Measurements from ENCODE around the gene USP5.

USP5 gene

GRCh38 chr12:6854036-6854435 is 2.1 kb downstream of the USP5 start:
- no peak for TF ChIP-seq CTCF (IDR thresholded peaks at IDR 0.05)

GRCh38 chr12:6855322-6855721 is 3.4 kb downstream of the USP5 start:
- TF ChIP-seq CTCF (IDR thresholded peaks at IDR 0.05) = no peak

- no peak for TF ChIP-seq CTCF (IDR thresholded peaks at IDR 0.05)
Observed at GRCh38 chr12:6858799-6859198, 6.8 kb downstream of the USP5 start.

GRCh38 chr12:6860116-6860515 is 8.2 kb downstream of the USP5 start:
- TF ChIP-seq CTCF (IDR thresholded peaks at IDR 0.05) = no peak

- TF ChIP-seq CTCF (IDR thresholded peaks at IDR 0.05) = no peak
Observed at GRCh38 chr12:6860942-6861341, 9.0 kb downstream of the USP5 start.

- TF ChIP-seq CTCF (IDR thresholded peaks at IDR 0.05) = no peak
Observed at GRCh38 chr12:6861391-6861790, 9.4 kb downstream of the USP5 start.

- TF ChIP-seq CTCF (IDR thresholded peaks at IDR 0.05) = no peak
Observed at GRCh38 chr12:6863033-6863432, 11.1 kb downstream of the USP5 start.

GRCh38 chr12:6863586-6864321 is 11.8 kb downstream of the USP5 start:
- TF ChIP-seq CTCF (IDR thresholded peaks at IDR 0.05) = no peak
